ENCODE measurements around the gene PRMT1. TPM values are rescaled to one million over a fixed set of nuclear protein-coding genes. Genes with fewer than 3 reads are reported as not detected.

The PRMT1 gene
- total and polyA plus RNA-seq, 9 of the 15 experiments (the other 6 are each of a cell fraction or from before 2014, with no cell fraction given) = 13.3 to 464 (median 326) TPM

DNA sequence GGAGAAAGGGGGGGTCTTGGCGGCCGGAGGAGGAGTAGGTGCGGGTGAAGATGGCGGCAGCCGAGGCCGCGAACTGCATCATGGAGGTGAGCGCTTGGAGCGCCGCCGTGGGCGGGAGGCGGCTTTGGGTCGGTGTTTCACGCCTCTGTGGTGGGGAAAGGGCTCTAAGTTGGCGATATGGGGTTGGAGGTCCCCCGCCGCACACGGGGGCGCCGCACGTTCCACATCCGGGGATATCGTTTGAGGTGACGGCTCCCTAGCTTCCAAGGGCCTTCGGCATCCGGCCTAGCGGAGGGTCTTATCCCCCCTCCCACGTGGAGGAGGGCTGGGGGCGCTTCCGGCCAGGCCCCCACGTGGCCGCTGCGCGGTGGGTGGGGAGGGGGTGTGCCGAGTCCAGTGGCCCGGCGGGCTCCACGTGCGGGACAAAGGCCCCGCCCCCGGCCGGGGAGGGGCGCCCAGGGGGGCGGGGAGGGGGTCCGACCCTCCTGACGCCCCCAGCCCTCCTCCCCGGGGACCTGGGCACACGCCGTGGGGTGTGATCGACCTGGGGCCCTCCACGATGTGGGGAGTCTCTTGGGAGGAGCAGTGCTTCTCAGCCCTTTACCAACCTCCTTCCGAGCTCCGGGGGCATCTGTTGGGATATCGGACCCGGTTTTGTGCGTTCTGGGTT, at the start of gene PRMT1 (continued):
- TF ChIP-seq, protein P1, sequence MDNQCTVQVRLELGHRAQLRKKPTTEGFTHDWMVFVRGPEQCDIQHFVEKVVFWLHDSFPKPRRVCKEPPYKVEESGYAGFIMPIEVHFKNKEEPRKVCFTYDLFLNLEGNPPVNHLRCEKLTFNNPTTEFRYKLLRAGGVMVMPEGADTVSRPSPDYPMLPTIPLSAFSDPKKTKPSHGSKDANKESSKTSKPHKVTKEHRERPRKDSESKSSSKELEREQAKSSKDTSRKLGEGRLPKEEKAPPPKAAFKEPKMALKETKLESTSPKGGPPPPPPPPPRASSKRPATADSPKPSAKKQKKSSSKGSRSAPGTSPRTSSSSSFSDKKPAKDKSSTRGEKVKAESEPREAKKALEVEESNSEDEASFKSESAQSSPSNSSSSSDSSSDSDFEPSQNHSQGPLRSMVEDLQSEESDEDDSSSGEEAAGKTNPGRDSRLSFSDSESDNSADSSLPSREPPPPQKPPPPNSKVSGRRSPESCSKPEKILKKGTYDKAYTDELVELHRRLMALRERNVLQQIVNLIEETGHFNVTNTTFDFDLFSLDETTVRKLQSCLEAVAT (IDR thresholded peaks at IDR 0.05) = no peak
- TF ChIP-seq ZNF140 (CRISPR knock-in tag; IDR thresholded peaks at IDR 0.05) = no peak
- TF ChIP-seq, protein P2, sequence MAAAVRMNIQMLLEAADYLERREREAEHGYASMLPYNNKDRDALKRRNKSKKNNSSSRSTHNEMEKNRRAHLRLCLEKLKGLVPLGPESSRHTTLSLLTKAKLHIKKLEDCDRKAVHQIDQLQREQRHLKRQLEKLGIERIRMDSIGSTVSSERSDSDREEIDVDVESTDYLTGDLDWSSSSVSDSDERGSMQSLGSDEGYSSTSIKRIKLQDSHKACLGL (CRISPR knock-in tag; IDR thresholded peaks at IDR 0.05; ENCODE audit: borderline replicate concordance, poor library complexity, severe bottlenecking) = peak; percentile 94
- no peak for TF ChIP-seq ZNF311 (CRISPR knock-in tag; IDR thresholded peaks at IDR 0.05)
- TF ChIP-seq HDAC3 (IDR thresholded peaks at IDR 0.05; ENCODE audit: borderline replicate concordance, partially characterized antibody) = no peak
- peak; percentile 94 to 97 for TF ChIP-seq SIN3A (IDR thresholded peaks at IDR 0.05; ENCODE audit: borderline replicate concordance in 2 of 2, control insufficient read depth in 1 of 2, low read depth in 2 of 2, low read length in 2 of 2)
- no peak for TF ChIP-seq ZNF57 (CRISPR knock-in tag; IDR thresholded peaks at IDR 0.05)
- no peak for TF ChIP-seq FOXA3 (CRISPR knock-in tag; conservative IDR thresholded peaks at IDR 0.05 in 1 of 2, IDR thresholded peaks at IDR 0.05 in 1 of 2)
- no peak for TF ChIP-seq ESRRB (CRISPR knock-in tag; IDR thresholded peaks at IDR 0.05; ENCODE audit: borderline replicate concordance)
- TF ChIP-seq NEUROD1 (IDR thresholded peaks at IDR 0.05; ENCODE audit: borderline replicate concordance, low read depth, low read length, partially characterized antibody) = no peak
- TF ChIP-seq GTF2A2 (tag; IDR thresholded peaks at IDR 0.05) = peak; percentile 69
- TF ChIP-seq ZNF76 (CRISPR knock-in tag; IDR thresholded peaks at IDR 0.05; ENCODE audit: borderline replicate concordance) = no peak
- no peak for TF ChIP-seq JUNB (CRISPR knock-in tag; conservative IDR thresholded peaks at IDR 0.05)
- TF ChIP-seq CHD2 (IDR thresholded peaks at IDR 0.05; ENCODE audit: low read depth, low read length) = no peak
- peak; percentile 98 for TF ChIP-seq MYC (IDR thresholded peaks at IDR 0.05; ENCODE audit: low read depth, low read length)
- peak; percentile 97 for TF ChIP-seq MYC (CRISPR knock-in tag; IDR thresholded peaks at IDR 0.05; ENCODE audit: borderline replicate concordance, low read depth)
- TF ChIP-seq ZNF23 (CRISPR knock-in tag; IDR thresholded peaks at IDR 0.05) = no peak
- TF ChIP-seq KAT7 (CRISPR knock-in tag; IDR thresholded peaks at IDR 0.05; ENCODE audit: borderline replicate concordance) = no peak
- TF ChIP-seq, protein P3, sequence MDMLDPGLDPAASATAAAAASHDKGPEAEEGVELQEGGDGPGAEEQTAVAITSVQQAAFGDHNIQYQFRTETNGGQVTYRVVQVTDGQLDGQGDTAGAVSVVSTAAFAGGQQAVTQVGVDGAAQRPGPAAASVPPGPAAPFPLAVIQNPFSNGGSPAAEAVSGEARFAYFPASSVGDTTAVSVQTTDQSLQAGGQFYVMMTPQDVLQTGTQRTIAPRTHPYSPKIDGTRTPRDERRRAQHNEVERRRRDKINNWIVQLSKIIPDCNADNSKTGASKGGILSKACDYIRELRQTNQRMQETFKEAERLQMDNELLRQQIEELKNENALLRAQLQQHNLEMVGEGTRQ (CRISPR knock-in tag; IDR thresholded peaks at IDR 0.05) = peak; percentile 81
- TF ChIP-seq, protein P4, sequence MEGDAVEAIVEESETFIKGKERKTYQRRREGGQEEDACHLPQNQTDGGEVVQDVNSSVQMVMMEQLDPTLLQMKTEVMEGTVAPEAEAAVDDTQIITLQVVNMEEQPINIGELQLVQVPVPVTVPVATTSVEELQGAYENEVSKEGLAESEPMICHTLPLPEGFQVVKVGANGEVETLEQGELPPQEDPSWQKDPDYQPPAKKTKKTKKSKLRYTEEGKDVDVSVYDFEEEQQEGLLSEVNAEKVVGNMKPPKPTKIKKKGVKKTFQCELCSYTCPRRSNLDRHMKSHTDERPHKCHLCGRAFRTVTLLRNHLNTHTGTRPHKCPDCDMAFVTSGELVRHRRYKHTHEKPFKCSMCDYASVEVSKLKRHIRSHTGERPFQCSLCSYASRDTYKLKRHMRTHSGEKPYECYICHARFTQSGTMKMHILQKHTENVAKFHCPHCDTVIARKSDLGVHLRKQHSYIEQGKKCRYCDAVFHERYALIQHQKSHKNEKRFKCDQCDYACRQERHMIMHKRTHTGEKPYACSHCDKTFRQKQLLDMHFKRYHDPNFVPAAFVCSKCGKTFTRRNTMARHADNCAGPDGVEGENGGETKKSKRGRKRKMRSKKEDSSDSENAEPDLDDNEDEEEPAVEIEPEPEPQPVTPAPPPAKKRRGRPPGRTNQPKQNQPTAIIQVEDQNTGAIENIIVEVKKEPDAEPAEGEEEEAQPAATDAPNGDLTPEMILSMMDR (IDR thresholded peaks at IDR 0.05 in 2 of 3, conservative IDR thresholded peaks at IDR 0.05 in 1 of 3; ENCODE audit: insufficient read depth in 2 of 3, low read depth in 1 of 3, low read length in 3 of 3) = no peak
- TF ChIP-seq KLF1 (tag; IDR thresholded peaks at IDR 0.05) = 0 out of 2 replicates have a peak, but pooled peaks have one; percentile 23
- no peak for TF ChIP-seq CBFB (CRISPR knock-in tag; IDR thresholded peaks at IDR 0.05)
- peak; percentile 67; the same call in 1 of the 2 replicates for TF ChIP-seq L3MBTL2 (IDR thresholded peaks at IDR 0.05)
- no peak for TF ChIP-seq ASH1L (IDR thresholded peaks at IDR 0.05; ENCODE audit: borderline replicate concordance, low read depth, partially characterized antibody)
